GM19395 (cell line): Measurements from ENCODE around the gene RAB40C.

Experiments used
- ATAC-seq: cut with Tn5 transposase; IDR thresholded peaks from one replicate; pipeline ENCODE4 v1.9.1; 2021; ENCODE audit warnings: mild to moderate bottlenecking, moderate library complexity; ENCODE audit not compliant: unreplicated experiment

RAB40C gene

DNA sequence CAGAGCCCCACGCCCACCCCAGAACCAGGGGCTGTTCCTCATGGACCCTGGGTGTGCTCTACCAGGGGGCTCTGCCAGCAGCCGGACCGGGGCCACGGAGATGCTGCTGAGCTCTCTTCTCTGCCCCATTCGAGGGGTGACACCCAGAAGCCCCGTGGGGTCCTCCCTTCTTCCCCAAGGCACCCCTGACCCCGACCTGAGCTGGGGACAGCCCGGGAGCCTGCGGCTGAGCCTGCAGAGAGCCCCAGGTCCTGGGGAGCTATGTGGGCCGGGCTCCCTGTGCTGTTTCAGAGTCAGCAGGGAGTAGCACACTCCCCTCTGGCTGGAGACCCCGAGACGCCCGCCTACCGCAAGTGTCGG is 30.9 kb upstream of the RAB40C start:
- no peak for ATAC-seq

DNA sequence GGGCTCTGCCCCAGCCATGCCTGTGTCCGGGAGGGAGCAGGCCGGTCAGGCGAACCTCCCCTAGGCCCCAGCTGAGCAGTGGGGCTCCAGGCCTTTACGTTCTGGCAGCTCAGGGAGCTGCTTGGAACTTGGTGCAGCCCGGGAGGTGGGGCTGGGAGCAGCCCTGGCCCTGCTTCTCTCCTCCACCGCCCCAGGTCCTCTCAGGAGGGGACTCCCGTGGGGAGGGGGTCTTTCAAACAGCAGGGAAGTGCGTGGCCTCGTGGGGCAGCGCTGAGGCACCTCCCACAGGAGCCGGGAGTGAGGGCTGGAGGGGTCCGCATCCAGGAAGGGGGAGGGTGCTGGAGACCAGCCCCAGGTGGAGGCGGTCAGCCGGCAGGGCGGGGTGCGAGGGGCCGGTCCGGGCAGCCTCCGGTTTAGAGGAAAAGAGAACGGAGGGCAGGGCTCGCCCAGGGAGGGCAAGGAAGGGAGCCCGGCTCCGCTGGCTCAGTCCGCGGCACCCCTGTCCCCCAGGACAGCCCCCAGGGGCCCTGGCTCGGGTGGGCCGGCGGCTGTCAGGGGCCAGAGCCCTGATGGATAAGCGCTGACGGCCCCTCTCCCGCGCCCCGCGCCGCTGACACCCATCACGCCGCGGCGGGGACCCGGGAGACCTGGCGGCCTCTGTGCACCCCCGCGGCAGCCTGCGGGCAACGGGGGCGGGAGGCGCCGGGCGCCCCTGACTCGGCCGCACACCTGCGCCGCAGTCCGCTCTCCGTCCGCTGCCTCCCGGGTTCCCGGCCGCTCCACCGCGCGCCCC is 30.3 kb upstream of the RAB40C start:
- ATAC-seq = no peak

DNA sequence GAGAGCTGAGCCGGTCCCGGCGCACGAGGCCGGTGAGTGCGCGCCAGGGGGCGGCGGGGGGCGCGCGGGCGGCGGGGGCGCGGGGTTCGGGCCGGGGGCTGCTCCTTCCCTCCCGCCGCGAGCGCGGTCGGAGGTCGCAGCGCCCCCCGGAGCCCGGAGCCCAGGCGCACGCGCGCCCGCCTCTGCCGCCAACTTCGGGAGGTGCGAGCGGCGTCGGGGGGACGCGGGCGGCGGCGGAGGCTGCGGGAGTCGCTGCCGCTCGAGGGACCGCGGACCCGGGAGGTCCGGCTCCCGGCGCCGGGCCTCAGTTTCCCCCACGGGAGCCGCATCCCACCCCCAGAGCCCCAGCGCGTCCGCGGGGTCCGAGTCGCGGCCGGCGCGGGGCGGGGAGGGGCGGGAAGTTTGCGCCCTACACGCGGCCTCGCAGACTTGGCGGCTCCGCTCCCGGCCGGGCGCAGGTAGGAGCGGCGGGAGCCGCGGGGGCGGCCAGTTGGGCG is 29.6 kb upstream of the RAB40C start, which contains the start of gene PRR35:
Gene PRR35 (plus strand): TSS at position 191 of the 497 bp plus-strand sequence. CDS start 2,901 bp downstream, outside the sequence.
- ATAC-seq = no peak

DNA sequence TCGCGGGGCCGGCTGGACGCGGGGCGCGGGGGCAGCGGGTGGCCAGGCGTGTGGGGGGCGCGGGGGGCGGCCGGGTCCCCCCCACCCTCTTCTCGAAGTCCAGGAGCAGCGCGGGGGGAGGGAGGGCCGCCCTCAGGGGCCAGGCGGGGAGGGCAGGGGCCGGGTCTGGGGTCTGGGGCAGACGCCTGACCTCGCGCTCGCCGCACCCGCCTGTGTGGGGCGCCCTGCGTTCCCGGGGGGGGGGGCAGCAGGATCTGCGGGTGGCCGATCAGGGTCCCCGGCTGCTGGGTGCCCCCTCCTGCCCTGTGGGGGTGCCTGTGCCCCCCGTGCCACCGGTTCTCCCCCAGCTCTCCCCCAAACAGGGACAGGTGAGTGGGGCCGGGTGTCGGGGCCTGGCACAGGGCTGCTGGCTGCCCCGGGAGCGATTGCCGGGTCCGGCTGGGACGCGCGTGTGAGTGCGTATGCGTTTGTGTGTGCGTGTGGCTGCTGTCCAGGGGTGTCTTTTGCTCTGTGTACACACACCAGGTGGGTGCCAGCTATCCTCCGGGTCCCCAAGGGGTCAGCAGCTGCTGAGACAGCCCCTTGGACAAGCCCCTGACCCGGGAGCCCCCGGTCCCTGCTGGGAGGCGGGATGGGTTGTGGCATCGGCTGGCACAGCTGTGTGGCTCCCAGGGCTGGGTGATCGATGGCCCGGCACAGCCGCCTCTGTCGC is 29.0 kb upstream of the RAB40C start:
- ATAC-seq = no peak

DNA sequence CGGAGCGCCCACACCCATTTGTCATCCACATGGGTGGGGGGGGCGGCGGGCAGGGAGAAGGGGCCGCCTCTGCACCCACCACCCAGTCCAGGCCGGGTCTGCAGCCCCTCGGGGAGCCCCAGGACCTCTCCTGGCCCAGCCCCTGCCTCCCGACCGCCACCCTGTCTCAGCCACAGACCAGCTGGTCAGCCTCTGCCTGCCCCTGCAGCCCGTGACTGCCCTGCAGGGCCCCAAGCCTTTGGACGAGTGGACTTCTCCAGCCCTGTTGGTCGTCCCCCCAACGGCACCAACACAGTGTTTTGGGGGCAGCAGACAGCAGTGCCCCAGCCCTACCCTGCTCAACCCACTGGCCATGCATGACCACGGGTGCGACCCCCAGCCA is 28.5 kb upstream of the RAB40C start:
- no peak for ATAC-seq

DNA sequence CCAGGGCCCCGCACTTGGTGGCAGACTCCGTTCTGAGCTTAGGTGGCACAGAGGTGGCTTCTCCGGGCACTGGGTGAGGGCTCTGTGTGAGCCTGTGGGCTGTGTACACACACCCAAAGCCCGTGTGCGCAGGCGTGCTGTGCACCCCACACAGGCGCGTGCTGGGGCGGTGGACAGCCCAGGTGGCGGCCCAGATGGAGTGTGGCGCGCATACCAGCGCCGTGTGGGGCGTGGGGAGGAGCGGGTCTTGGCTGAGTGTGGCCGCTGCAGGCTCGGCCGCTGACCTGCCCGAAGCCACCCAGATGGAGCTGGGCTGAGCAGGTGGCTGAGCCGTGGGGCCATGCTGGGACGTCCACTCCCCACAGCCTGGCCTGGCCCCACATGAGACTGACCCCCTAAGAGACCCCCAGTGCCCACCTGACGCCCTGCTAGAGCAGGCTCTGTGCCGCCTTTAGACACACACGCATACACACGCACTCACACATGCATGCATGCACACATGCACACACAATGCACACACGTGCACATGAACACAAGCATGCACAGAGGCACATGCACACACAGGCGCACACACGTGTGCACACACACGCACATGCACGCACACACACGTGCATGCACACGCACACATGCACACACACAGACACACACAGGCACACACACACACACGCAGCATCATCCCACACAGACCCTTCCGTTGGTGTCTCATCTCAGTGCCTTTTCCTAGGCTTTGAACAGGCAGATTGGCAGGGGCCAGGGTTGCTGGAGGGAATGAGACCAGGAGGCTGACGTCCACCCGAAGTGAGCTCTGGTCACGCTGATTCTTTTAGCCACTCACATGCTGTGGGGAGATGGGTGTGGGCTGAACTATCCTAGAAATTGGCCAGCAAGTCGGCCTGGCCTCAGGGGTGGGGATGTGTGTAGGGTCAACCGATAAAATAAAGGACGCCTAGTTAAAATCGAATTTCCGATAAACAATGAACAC is 27.6 kb upstream of the RAB40C start:
- ATAC-seq = no peak

DNA sequence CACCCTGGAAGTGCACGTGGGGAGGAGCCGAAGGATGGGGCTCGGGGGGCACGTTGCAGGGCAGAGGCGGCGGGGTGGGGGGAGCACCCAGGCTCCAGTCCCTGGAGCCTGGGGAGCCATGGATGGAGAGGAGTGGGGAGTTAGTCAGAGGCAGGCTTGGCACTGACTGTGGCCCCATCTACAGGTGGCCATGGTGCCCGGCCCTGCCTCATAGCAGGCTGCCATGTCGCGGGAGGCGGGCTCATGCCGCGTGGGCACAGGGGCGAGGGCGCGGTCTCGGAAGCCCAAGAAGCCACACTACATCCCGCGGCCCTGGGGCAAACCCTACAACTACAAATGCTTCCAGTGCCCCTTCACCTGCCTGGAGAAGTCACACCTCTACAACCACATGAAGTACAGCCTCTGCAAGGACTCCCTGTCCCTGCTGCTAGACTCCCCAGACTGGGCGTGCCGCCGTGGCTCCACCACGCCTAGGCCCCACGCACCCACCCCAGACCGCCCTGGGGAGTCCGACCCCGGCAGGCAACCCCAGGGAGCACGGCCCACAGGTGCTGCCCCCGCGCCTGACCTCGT is 26.7 kb upstream of the RAB40C start:
- no peak for ATAC-seq

DNA sequence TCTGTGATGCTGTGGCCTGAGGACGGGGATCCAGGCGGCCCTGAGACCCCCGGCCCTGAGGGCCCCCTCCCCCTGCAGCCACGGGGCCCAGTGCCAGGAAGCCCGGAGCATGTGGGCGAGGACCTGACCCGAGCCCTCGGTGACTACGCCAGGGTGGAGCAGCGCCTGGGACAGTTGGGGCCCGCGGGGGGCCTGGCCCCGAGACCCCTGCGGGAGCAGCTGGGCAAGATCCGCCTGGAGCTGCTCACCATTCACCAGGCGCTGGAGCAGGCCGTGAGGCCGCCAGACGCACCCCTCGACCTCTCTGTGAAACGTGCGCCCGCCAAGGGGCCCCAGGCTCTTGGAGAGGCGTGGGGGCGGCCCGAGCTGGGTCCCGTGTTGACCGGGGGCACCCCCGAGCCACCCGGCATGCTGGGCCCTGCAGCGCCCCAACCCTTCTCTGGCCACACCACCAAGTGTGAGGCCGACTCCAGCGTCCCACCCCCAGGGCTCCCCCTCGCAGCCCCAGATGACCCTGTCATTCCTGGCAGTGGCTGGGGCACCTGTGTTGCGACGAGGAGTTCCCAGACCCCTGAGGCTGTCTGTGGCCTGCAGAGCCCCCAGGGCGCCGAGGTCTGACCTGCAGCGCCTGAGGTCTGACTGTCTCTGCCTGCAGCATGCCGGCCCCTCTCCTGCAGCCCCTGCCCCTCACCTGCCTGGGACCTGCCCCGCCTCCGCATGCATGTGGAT is 25.0 kb upstream of the RAB40C start:
- ATAC-seq = no peak

DNA sequence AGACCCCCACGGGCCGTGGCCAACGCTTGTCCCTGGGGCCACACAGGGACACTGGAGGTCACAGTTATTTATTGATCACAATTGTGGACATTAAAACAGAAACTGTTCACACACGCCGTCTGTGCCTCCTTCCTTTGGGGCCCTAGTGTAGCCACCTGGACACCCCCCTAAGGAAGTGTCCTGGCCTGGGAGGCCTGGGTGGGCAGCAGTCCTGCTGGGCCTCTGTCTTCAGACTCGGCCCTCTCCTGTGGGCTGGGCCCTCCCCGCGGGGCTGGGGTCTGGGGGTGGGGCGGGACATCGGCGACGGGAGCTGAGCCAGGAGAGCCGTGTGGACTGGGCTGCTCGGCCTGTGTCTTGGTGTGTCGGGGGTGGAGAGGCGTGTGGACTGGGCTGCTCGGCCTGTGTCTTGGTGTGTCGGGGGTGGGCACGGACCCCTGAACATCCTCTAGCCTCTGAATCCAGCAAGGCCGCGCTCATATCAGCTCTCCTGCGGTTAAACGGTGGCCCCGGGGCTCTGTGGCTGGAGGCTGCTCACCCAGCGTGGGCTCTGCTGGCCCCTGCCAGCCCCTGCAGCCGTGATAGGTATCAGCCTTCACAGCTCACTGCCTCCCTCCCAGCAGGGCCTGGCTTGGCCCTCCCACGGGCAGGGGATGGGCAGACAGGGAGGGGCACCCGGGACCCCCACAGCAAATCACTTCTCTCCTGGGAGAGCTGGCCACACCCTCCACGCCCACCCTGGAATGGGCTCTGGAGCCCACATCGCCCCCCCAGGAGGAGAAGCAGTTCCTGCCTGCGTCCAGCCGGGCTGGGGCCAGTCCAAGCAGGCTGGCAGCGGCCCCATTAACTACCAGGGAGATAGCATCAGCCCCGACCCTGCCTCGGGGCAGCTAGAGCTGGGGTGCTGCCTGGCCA is 24.2 kb upstream of the RAB40C start:
- ATAC-seq = no peak

DNA sequence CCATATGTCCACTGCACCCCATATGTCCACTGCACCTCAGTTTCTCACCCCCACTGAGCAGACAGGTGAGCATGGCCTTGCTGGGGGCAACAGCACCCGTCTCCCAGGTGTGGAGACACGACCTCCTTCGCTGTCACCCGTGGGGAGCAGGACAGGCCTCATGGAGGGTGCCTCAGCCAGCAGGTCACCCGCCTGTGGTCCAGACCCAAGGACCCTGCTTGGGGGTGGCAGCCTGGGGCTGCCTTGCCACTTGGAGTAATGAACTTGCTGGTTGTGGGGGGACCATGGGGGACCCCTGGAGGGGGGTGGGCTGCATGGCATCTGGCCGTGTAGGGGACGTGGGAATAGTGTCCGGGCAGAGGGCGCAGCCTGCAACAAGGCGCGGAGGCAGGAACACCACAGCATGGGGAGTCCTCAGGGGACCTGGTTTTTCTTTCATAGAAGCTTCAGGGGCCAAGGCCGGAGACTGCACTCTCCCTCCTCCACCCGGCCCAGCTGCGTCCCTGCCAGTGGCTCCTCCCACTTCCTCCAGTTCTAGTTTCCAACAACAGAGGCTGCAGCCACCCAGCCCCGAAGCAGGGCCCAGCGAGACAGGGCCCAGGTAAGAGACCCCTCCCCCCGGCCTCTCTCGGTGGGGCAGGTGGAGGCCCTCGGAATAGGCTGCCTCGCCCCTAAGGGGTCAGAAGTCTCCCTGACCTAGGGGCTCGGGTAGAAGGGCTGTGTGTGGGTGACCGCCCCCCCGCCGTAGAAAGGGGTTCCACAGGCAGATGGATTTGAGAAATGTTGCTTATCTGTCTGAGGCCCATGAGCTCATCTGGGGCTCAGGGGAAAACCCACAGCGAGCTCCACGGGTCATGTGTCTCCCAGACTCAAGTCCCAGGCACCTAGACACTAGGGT is 23.1 kb upstream of the RAB40C start, which contains the start of gene NHLRC4:
Gene NHLRC4 (plus strand): TSS at position 531 of the 898 bp plus-strand sequence. CDS start 1,043 bp downstream, outside the sequence.
- ATAC-seq = no peak

DNA sequence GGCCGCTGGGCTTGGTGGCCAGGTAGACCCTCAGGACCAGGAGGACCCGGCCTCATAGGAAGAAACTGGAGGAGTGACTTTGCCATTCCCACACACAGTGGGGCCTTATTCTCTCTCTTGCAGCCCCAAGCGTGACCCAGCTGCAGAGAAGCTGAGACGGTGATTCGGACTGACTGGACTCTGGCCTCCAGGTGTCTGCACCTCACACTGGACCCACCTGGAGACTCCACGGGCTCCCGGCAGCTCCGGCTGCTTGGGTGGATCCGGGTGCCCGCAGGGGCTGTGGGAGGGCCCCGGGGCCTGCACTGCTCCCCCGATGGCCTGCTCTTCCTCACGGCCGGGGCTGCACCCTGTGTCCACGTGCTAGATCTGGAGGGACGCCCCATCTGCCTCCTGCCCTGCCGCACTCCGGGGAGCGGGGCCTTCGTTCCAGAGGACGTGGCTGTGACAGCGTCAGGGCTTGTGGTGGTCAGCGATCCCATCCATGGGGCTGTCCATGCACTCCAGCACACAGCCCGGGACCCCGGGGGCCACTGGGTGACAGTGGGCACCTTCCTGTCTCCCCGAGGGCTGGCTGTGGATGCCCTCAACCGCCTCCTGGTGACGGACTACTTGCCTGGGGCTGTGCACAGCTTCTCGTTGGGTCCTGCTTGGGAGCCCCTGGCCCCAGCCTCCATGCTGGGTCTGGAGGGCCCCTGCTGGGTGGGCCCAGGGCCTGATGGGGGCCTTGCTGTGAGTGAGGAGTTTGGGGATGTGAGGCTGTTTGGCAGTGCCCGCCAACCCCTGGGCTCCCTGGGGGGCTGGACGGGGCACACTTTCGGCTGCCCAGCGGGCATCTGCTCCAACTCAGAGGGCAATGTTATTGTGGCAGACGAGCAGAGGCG is 22.3 kb upstream of the RAB40C start:
- no peak for ATAC-seq

DNA sequence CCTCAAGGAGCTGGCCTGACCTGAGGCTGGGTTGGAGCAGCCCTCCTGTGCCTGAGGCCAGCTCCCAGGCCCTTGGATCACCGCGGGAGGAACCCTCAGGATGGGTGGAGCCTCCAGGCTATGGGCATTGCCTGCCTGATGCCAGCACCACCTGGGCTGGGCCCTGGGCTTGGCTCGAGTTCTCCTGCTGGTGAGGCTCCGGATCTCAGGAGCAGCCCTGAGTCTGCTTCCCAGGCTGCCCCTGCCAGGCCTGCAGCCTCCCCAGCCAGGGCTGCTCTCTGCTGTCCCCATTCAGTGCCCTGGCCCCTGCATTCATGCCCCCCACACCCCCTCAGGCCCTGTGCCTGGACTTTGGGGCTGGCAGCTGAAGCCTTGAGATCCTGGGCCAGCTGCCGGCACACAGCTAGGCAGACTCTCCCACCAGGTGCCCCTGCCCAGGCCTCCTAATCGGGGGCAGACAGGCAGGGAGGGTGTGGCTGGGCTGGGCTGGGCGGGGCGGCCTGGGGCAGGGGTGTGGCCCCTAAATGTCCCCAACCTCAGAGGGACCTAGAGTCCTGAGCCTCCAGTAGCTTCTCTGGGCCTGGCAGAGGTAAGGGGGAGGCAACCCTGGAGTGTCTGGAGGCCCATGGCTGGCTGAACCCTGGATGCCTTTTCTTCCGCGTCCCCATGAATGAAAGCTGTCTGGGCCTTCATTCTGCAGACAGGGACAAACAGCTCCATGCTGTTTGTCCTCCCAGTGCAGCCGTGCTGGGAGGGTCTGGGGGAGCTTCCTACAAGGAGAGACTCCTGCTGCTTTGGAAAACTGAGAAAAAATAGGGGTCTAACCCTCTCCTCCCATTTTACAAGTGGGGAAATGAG is 21.2 kb upstream of the RAB40C start:
- ATAC-seq = no peak

DNA sequence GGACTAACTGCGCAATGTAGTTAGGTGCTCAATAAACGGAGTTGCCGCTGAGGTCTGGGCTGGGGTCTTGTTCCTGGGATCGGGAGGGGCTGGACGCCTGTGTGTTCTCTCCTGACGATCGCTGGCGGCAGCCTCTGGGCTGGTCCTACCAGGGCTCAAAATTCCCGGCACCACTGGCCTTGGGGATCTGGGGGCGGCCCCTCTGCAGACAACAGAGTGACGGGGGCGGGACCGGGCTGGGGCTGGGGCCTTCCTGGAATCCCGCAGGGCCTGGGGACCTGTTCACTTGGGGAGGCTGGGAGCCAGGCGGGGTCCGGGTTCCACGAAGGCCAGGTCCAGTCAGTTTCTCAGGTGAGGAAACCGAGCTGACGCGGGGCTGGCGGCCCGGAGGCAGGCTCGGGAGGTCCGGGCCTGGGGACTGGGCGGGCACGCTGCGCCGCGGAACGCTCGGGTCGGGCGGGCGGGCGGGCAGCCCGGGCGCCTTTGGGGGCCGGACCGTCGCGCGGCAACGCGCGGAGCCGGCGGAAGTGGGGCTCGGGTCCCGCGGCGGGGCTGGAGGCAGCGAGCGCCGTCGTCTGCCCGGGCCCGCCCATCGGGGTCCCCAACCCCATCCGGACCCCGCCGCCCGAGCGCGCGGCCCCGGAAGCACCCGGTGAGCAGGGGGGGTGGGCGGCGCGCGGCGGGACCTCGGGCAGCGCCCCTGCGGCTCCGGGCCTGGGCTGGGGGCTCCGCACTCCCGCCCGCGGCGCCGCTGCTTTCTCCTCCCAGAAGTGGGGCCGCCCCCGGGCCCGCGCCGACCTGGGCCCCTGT is 20.2 kb upstream of the RAB40C start, which contains the start of gene PIGQ:
Gene PIGQ (plus strand): TSS at position 524 of the 810 bp plus-strand sequence. CDS start 4,107 bp downstream, outside the sequence.
- no peak for ATAC-seq

DNA sequence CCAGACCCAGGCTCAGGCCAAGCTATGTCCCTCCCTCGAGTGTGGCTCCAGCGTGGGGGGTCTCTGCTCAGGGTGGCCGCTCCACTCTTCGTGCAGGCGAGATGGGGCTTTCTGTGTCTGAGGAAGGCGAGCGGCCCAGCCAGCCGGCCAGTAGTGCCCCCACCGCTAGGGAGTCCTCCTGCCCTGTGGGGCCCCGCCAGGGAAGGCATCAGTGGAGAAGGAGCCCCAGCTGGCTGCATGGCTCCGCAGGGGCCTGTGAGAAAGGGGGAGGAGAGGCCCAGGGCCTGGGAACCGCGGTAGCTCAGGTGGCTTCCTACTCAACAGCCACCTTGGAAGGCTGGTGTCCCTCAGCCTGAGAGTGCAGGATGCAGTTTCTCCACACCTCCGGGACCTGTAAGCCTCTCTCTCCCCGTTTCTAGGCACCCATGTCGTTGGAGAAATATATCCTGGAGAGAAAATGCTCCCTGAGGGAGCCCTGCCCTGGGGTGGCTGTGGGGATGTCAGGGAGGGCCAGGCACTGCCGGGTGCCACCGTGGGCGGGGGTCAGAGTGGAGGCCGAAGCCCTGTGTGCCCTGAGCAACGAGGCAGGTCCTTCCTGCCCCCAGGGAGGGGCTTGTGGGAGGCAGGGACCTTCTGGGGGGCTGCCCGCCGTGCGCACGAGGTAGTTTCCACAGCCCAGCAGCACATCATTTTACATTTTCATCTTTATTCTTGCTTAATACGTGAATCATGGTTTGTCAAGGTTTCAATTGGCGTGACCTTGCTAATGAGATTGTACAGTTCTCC is 16.8 kb upstream of the RAB40C start:
- no peak for ATAC-seq
